HCT116 (cell line): ENCODE measurements around the gene ACE. TPM values are rescaled to one million over a fixed set of nuclear protein-coding genes. Genes with fewer than 3 reads are reported as not detected.

ENCODE experiments used
- ATAC-seq: fragments of 200-7000 bp; cut with Tn5 transposase; 2 replicates; pipeline ENCODE4 v1.9.1; 2020; ENCODE audit warnings: mild to moderate bottlenecking, moderate library complexity
- BruUV-seq: library from RNA; stranded (reverse); fragments of 400-500 nt; replicated peaks from 2 replicates; lab custom pipeline; 2021; lab: Mats Ljungman, UMichigan
- CTCF ChIA-PET: fragments of 300-600 bp; sonication (Branson Sonifier 250); formaldehyde crosslinking; loops from one replicate; lab custom pipeline; 2021; ENCODE audit warnings: antibody characterized with exemption; lab: Charles Lee
- POLR2A ChIA-PET: fragments of 300-600, 350-600 bp; sonication (Branson Sonifier 250); formaldehyde crosslinking; loops from one replicate; lab custom pipeline; 2021; ENCODE audit warnings: antibody characterized with exemption; lab: Charles Lee
- RAD21 ChIA-PET, 2 experiments: fragments of 300-600 bp; sonication (Branson Sonifier 250); formaldehyde crosslinking; loops; one replicate each; lab custom pipeline; 2023; ENCODE audit warnings: low total read pairs in 2 of 2; ENCODE audit not compliant: uncharacterized antibody in 2 of 2, unreplicated experiment in 2 of 2, low non-redundant PET in 1 of 2; lab: Charles Lee
- DNase-seq: peaks from one replicate; pipeline ENCODE4 v3.0.0-alpha.2; 2010; ENCODE audit warnings: low read depth, low spot score
- H2AFZ ChIP-seq: fragments of 200-600 bp; shearing (Covaris generic), sonication (generic); 2 replicates; pipeline ENCODE4 v1.6.1; 2017; ENCODE audit warnings: low read depth, mixed run types, mixed read lengths, antibody characterized with exemption, low read length; ENCODE audit not compliant: poor library complexity, severe bottlenecking
- H3K27ac ChIP-seq: 2 replicates; pipeline ENCODE4 v1.5.1; 2012; ENCODE audit warnings: low read depth, low read length
- H3K27me3 ChIP-seq: fragments of 200-600 bp; sonication (generic); 2 replicates; pipeline ENCODE4 v1.6.1; 2016; ENCODE audit warnings: mixed run types, low read length, mixed read lengths; ENCODE audit not compliant: insufficient read depth
- H3K36me3 ChIP-seq, 2 experiments: fragments of 200-500 bp in 1 of 2; fragments of 200-600 bp in 1 of 2; sonication (Bioruptor generic) in 1 of 2; sonication (generic) in 1 of 2; 2 replicates each; pipeline versions ENCODE4 v1.5.1 to v1.6.1; 2014 to 2016; ENCODE audit warnings: low read length in 2 of 2, inconsistent platforms in 1 of 2, mixed read lengths in 1 of 2, mixed run types in 1 of 2; ENCODE audit not compliant: insufficient read depth in 2 of 2, control insufficient read depth in 1 of 2
- H3K4me1 ChIP-seq, 2 experiments: fragments of 200-600 bp in 1 of 2; sonication (generic) in 1 of 2; 2 replicates each; pipeline versions ENCODE4 v1.5.1 to v1.6.1; 2012 to 2017; ENCODE audit warnings: low read length in 2 of 2, inconsistent platforms in 1 of 2, mild to moderate bottlenecking in 1 of 2, mixed read lengths in 1 of 2, mixed run types in 1 of 2, moderate library complexity in 1 of 2; ENCODE audit not compliant: insufficient read depth in 2 of 2, control insufficient read depth in 1 of 2
- H3K4me2 ChIP-seq: fragments of 200-600 bp; sonication (generic); 2 replicates; pipeline ENCODE4 v1.6.1; 2017; ENCODE audit warnings: mixed run types, low read length, mixed read lengths
- H3K4me3 ChIP-seq, 2 experiments: fragments of 200-600 bp in 1 of 2; sonication (generic) in 1 of 2; replicated peaks in 1 of 2; 2 replicates each; pipeline ENCODE4 v1.5.1; 2011 to 2016; ENCODE audit warnings: low read length in 2 of 2, control low read depth in 1 of 2, low read depth in 1 of 2, mild to moderate bottlenecking in 1 of 2, mixed read lengths in 1 of 2, mixed run types in 1 of 2
- H3K79me2 ChIP-seq: fragments of 200-600 bp; sonication (generic); 2 replicates; pipeline ENCODE4 v1.6.1; 2017; ENCODE audit warnings: mild to moderate bottlenecking, mixed run types, low read length, moderate library complexity, mixed read lengths; ENCODE audit not compliant: insufficient read depth
- H3K9ac ChIP-seq: fragments of 200-600 bp; sonication (generic); 2 replicates; pipeline ENCODE4 v1.6.1; 2016; ENCODE audit warnings: low read length, mixed read lengths
- H3K9me2 ChIP-seq: fragments of 200-600 bp; sonication (generic), shearing (Covaris generic); 2 replicates; pipeline ENCODE4 v1.6.1; 2017; ENCODE audit warnings: mixed run types, mild to moderate bottlenecking, moderate library complexity; ENCODE audit not compliant: insufficient read depth
- H3K9me3 ChIP-seq, 2 experiments: fragments of 200-500 bp in 1 of 2; fragments of 200-600 bp in 1 of 2; sonication (Bioruptor generic) in 1 of 2; sonication (generic) in 1 of 2; 2 replicates each; pipeline ENCODE4 v1.6.1; 2014 to 2017; ENCODE audit warnings: low read length in 2 of 2, mixed read lengths in 2 of 2, inconsistent platforms in 1 of 2, low read depth in 1 of 2, mild to moderate bottlenecking in 1 of 2, mixed run types in 1 of 2, moderate library complexity in 1 of 2; ENCODE audit not compliant: control insufficient read depth in 1 of 2, insufficient read depth in 1 of 2
- H4K20me1 ChIP-seq: fragments of 200-600 bp; sonication (generic), shearing (Covaris generic); 2 replicates; pipeline ENCODE4 v1.6.1; 2017; ENCODE audit warnings: mixed run types, mild to moderate bottlenecking, moderate library complexity; ENCODE audit not compliant: insufficient read depth
- ATF3 ChIP-seq: IDR thresholded peaks from 2 replicates; pipeline ENCODE4 v1.6.1; 2012
- CBX3 ChIP-seq: IDR thresholded peaks from 2 replicates; pipeline ENCODE4 v1.6.1; 2012; ENCODE audit warnings: low read depth
- CEBPB ChIP-seq: IDR thresholded peaks from 2 replicates; pipeline ENCODE4 v1.6.1; 2012; ENCODE audit warnings: low read depth
- CTCF ChIP-seq, 3 experiments: fragments of 200-600 bp in 1 of 3; sonication (generic) in 1 of 3; IDR thresholded peaks in 2 of 3; conservative IDR thresholded peaks in 1 of 3; 2 replicates each; pipeline ENCODE4 v1.5.1; 2012 to 2017; ENCODE audit warnings: low read depth in 2 of 3, low read length in 2 of 3, antibody characterized with exemption in 1 of 3, borderline replicate concordance in 1 of 3, control low read depth in 1 of 3, mild to moderate bottlenecking in 1 of 3, mixed read lengths in 1 of 3, mixed run types in 1 of 3, moderate library complexity in 1 of 3; ENCODE audit not compliant: insufficient read depth in 1 of 3
- EGR1 ChIP-seq: IDR thresholded peaks from 2 replicates; pipeline ENCODE4 v1.6.1; 2012; ENCODE audit warnings: low read depth
- EZH2 ChIP-seq: fragments of 200-600 bp; sonication (generic); IDR thresholded peaks from 2 replicates; pipeline ENCODE4 v1.6.1; 2017; ENCODE audit warnings: antibody characterized with exemption, mixed run types
- FOSL1 ChIP-seq: IDR thresholded peaks from 2 replicates; pipeline ENCODE4 v1.6.1; 2012; ENCODE audit warnings: low read depth
- MAX ChIP-seq: IDR thresholded peaks from 2 replicates; pipeline ENCODE4 v1.6.1; 2012
- POLR2A ChIP-seq: IDR thresholded peaks from 2 replicates; pipeline ENCODE4 v1.7.0; 2011; ENCODE audit warnings: borderline replicate concordance; ENCODE audit not compliant: insufficient read depth, insufficient read length; ENCODE audit errors: extremely low read depth
- POLR2AphosphoS5 ChIP-seq: IDR thresholded peaks from 2 replicates; pipeline ENCODE4 v1.6.1; 2011; ENCODE audit warnings: mild to moderate bottlenecking, low read depth, low read length, moderate library complexity
- REST ChIP-seq: IDR thresholded peaks from 2 replicates; pipeline ENCODE4 v1.6.1; 2012; ENCODE audit warnings: low read depth
- SIN3A ChIP-seq: IDR thresholded peaks from 2 replicates; pipeline ENCODE4 v1.6.1; 2012; ENCODE audit warnings: low read depth
- YY1 ChIP-seq: IDR thresholded peaks from 2 replicates; pipeline ENCODE4 v1.6.1; 2011; ENCODE audit warnings: low read length, low read depth, moderate library complexity, mild to moderate bottlenecking; ENCODE audit not compliant: insufficient replicate concordance; ENCODE audit errors: extremely low read depth
- ZBTB33 ChIP-seq: IDR thresholded peaks from 2 replicates; pipeline ENCODE4 v1.6.1; 2011; ENCODE audit warnings: mild to moderate bottlenecking, low read length, moderate library complexity; ENCODE audit not compliant: insufficient replicate concordance; ENCODE audit errors: extremely low read depth
- ZNF274 ChIP-seq: fragments of 200-500 bp; sonication (Bioruptor generic); IDR thresholded peaks from 2 replicates; pipeline ENCODE4 v1.6.1; 2014; ENCODE audit warnings: mild to moderate bottlenecking, low read depth, low read length, inconsistent platforms
- intact Hi-C: fragments of 100-400 bp; cut with micrococcal nuclease; formaldehyde crosslinking; loops from 2 replicates; pipeline ENCODE4 v1.10.0; 2022
- total RNA-seq: library from RNA; stranded (reverse); gene quantifications from one replicate; pipeline ENCODE4 v1.2.1, GENCODE V29; 2021; ENCODE audit not compliant: unreplicated experiment

Gene ACE
- total RNA-seq, 1 experiment from 2014 or later, result 7.7 TPM

GRCh38 chr17:63452962-63453551, 23.8 kb upstream of the ACE start:
- intact Hi-C loops, result no loop called here
- TF ChIP-seq FOSL1 (no peak), EGR1 (no peak), CEBPB (no peak), ZNF274 (no peak), CBX3 (no peak), ATF3 (no peak), MAX (no peak), EZH2 (no peak), YY1 (no peak), SIN3A (no peak), POLR2AphosphoS5 (no peak), ZBTB33 (no peak), POLR2A (no peak), CTCF (IDR thresholded peaks at IDR 0.05 in 2 of 3, conservative IDR thresholded peaks at IDR 0.05 in 1 of 3; ENCODE audit: borderline replicate concordance in 1 of 3, insufficient read depth in 1 of 3, low read depth in 2 of 3, low read length in 2 of 3) (no peak), REST (no peak)
- Histone ChIP-seq H3K36me3 (no peaks in the 10 kb centered on the region), H3K9me3 (no peaks in the 10 kb centered on the region), H3K79me2 (no peaks in the 10 kb centered on the region), H3K9ac (no peak overlapping the region), H4K20me1 (no peaks in the 10 kb centered on the region), H3K9me2 (no peaks in the 10 kb centered on the region), H3K27me3 (no peaks in the 10 kb centered on the region), H3K27ac (no peak overlapping the region), H3K4me3 (no peak overlapping the region), H3K4me1 (peaks cover 0 to 22% of the 10 kb centered on the region in 2 experiments; a peak in 2 of 4 replicates), H2AFZ (no peak overlapping the region), H3K4me2 (no peak overlapping the region)
- ChIA-PET CTCF (interaction anchor here (1.0 to 1.4 kb wide), 2 partner anchors 17 to 26 kb away, joined by 4 read pairs; no protein-coding TSS in a partner anchor), RAD21 (no interaction called here), POLR2A (interaction anchor here (1.3 to 1.6 kb wide), 2 partner anchors 8 to 169 kb away, joined by 3 to 4 read pairs; partner anchors contain the start of gene MAP3K3)
- 0 out of 2 replicates have a peak, but pooled peaks have one; percentile 19 for ATAC-seq
- DNase-seq, result no peak
- BruUV-seq, result no TSS peak
